Left hindlimb (tissue), 1 donor: ENCODE results near the gene NDUFV1.
"Not testable (repeated sequence)": the region's sequence is repeated elsewhere in the genome, so short reads cannot be mapped to it uniquely, and the experiment has no call there.

Experiments
- DNase-seq: peaks from one replicate; pipeline ENCODE4 v3.0.0-alpha.2; 2018

The NDUFV1 gene

GRCh38 chr11:67611704-67612587 lies 5.2 kb downstream of the NDUFV1 start:
- no peak for DNase-seq

GRCh38 chr11:67612751-67613150 lies 6.0 kb downstream of the NDUFV1 start:
- no peak for DNase-seq

- DNase-seq: no peak
These were observed 6.7 kb downstream of the NDUFV1 start for GRCh38 chr11:67613313-67613959.

GRCh38 chr11:67613960-67614715 lies 7.4 kb downstream of the NDUFV1 start:
- peak; percentile 70 for DNase-seq

GRCh38 chr11:67614730-67615714 lies 8.3 kb downstream of the NDUFV1 start:
- no peak for DNase-seq

GRCh38 chr11:67615728-67616430 lies 9.1 kb downstream of the NDUFV1 start:
- no peak for DNase-seq

- no peak for DNase-seq
These were observed 9.9 kb downstream of the NDUFV1 start for GRCh38 chr11:67616431-67617242.

GRCh38 chr11:67617243-67617953 lies 10.7 kb downstream of the NDUFV1 start:
- no peak for DNase-seq

- DNase-seq: not testable (repeated sequence)
These were observed 12.3 kb downstream of the NDUFV1 start for GRCh38 chr11:67618901-67619659.

GRCh38 chr11:67619683-67620618 lies 13.2 kb downstream of the NDUFV1 start:
- DNase-seq: not testable (repeated sequence)

- DNase-seq: not testable (repeated sequence)
These were observed 13.9 kb downstream of the NDUFV1 start for GRCh38 chr11:67620621-67621020.

GRCh38 chr11:67621928-67622327 lies 15.2 kb downstream of the NDUFV1 start:
- not testable (repeated sequence) for DNase-seq

GRCh38 chr11:67622905-67623304 lies 16.2 kb downstream of the NDUFV1 start:
- DNase-seq: not testable (repeated sequence)

GRCh38 chr11:67623795-67624194 lies 17.1 kb downstream of the NDUFV1 start:
- not testable (repeated sequence) for DNase-seq

GRCh38 chr11:67626131-67626833 lies 19.5 kb downstream of the NDUFV1 start:
- peak; percentile 13 for DNase-seq

GRCh38 chr11:67626970-67627369 lies 20.2 kb downstream of the NDUFV1 start:
- peak; percentile 17 for DNase-seq

GRCh38 chr11:67627441-67627811 lies 20.7 kb downstream of the NDUFV1 start:
- DNase-seq: no peak
